Activated T-helper 1 cell treated with anti-CD3 and anti-CD28 coated beads, Interleukin-12 subunit alpha, Interleukin-12 subunit beta, Interleukin-2, Interleukin-4 antibody, amounts not matched to agents 30 ng/mL and 10 ng/mL and 1 ng/mL, durations not matched to agents 14 hours and 24 hours and 36 hours (primary cell): ENCODE results near the gene SLC39A11. TPM values are rescaled to one million over a fixed set of nuclear protein-coding genes. Genes with fewer than 3 reads are reported as not detected.

Experiments used
- DNase-seq: peaks from one replicate; pipeline ENCODE4 v3.0.0; 2021; ENCODE audit warnings: low spot score
- H3K27ac Mint-ChIP-seq: one replicate; pipeline ENCODE4 v1.8.0; 2021; ENCODE audit warnings: mild to moderate bottlenecking, mixed read lengths
- H3K27me3 Mint-ChIP-seq: one replicate; pipeline ENCODE4 v1.8.0; 2022; ENCODE audit warnings: mild to moderate bottlenecking, moderate library complexity, mixed read lengths; ENCODE audit not compliant: insufficient read depth
- H3K36me3 Mint-ChIP-seq: one replicate; pipeline ENCODE4 v1.8.0; 2021; ENCODE audit warnings: low read depth, mixed read lengths
- H3K4me1 Mint-ChIP-seq: one replicate; pipeline ENCODE4 v1.8.0; 2021; ENCODE audit warnings: low read depth, mixed read lengths
- H3K4me3 Mint-ChIP-seq: one replicate; pipeline ENCODE4 v1.8.0; 2021; ENCODE audit warnings: mild to moderate bottlenecking, moderate library complexity, mixed read lengths
- H3K9me3 Mint-ChIP-seq: one replicate; pipeline ENCODE4 v1.8.0; 2021; ENCODE audit warnings: mixed read lengths
- intact Hi-C: fragments of 100-400 bp; cut with micrococcal nuclease; formaldehyde crosslinking; loops from one replicate; pipeline ENCODE4 v1.15.1; 2024
- total RNA-seq: library from RNA; stranded (reverse); gene quantifications from 2 replicates; pipeline ENCODE4 v1.2.3, GENCODE V29; 2022

The SLC39A11 gene
- total RNA-seq, 1 donor from 2014 or later = 20.9 TPM

GRCh38 chr17:72662827-72663190 lies 429.7 kb downstream of the SLC39A11 start:
- no peak for DNase-seq
- no peak overlapping the region for H3K4me3 Mint-ChIP-seq
- H3K27ac Mint-ChIP-seq = no peak overlapping the region
- H3K27me3 Mint-ChIP-seq = no peaks in the 10 kb centered on the region
- H3K9me3 Mint-ChIP-seq = no peaks in the 10 kb centered on the region
- H3K4me1 Mint-ChIP-seq = no peaks in the 10 kb centered on the region
- intact Hi-C loops = no loop called here
- no peaks in the 10 kb centered on the region for H3K36me3 Mint-ChIP-seq

- no peaks in the 10 kb centered on the region for H3K4me1 Mint-ChIP-seq
- H3K4me3 Mint-ChIP-seq = no peak overlapping the region
- no peaks in the 10 kb centered on the region for H3K27me3 Mint-ChIP-seq
- DNase-seq = no peak
- H3K36me3 Mint-ChIP-seq = no peaks in the 10 kb centered on the region
- no peaks in the 10 kb centered on the region for H3K9me3 Mint-ChIP-seq
- H3K27ac Mint-ChIP-seq = no peak overlapping the region
- intact Hi-C loops = no loop called here
Measured at GRCh38 chr17:72661945-72662826, 430.3 kb downstream of the SLC39A11 start.

- Mint-ChIP-seq H3K4me3 (no peak overlapping the region), H3K27me3 (no peaks in the 10 kb centered on the region), H3K36me3 (no peaks in the 10 kb centered on the region), H3K27ac (no peak overlapping the region), H3K4me1 (no peaks in the 10 kb centered on the region), H3K9me3 (no peaks in the 10 kb centered on the region)
- intact Hi-C loops = no loop called here
- no peak for DNase-seq
Measured at GRCh38 chr17:72661116-72661944, 431.2 kb downstream of the SLC39A11 start.

- no peaks in the 10 kb centered on the region for H3K4me1 Mint-ChIP-seq
- no peaks in the 10 kb centered on the region for H3K9me3 Mint-ChIP-seq
- intact Hi-C loops = no loop called here
- H3K27ac Mint-ChIP-seq = no peak overlapping the region
- H3K27me3 Mint-ChIP-seq = no peaks in the 10 kb centered on the region
- no peak for DNase-seq
- H3K4me3 Mint-ChIP-seq = no peak overlapping the region
- no peaks in the 10 kb centered on the region for H3K36me3 Mint-ChIP-seq
Measured at GRCh38 chr17:72660274-72661115, 432.0 kb downstream of the SLC39A11 start.

GRCh38 chr17:72659811-72660210 lies 432.7 kb downstream of the SLC39A11 start:
- Mint-ChIP-seq H3K27ac (no peak overlapping the region), H3K9me3 (no peaks in the 10 kb centered on the region), H3K4me1 (no peaks in the 10 kb centered on the region), H3K36me3 (no peaks in the 10 kb centered on the region), H3K27me3 (no peaks in the 10 kb centered on the region), H3K4me3 (no peak overlapping the region)
- intact Hi-C loops = no loop called here
- DNase-seq = no peak

GRCh38 chr17:72658675-72659074 lies 433.8 kb downstream of the SLC39A11 start:
- Mint-ChIP-seq H3K27me3 (no peaks in the 10 kb centered on the region), H3K4me3 (no peak overlapping the region), H3K9me3 (no peaks in the 10 kb centered on the region), H3K27ac (no peak overlapping the region), H3K36me3 (no peaks in the 10 kb centered on the region), H3K4me1 (no peaks in the 10 kb centered on the region)
- intact Hi-C loops = no loop called here
- DNase-seq = no peak

GRCh38 chr17:72657467-72658317 lies 434.8 kb downstream of the SLC39A11 start:
- H3K27me3 Mint-ChIP-seq = no peaks in the 10 kb centered on the region
- H3K27ac Mint-ChIP-seq = no peak overlapping the region
- H3K4me3 Mint-ChIP-seq = no peak overlapping the region
- no peaks in the 10 kb centered on the region for H3K9me3 Mint-ChIP-seq
- no peaks in the 10 kb centered on the region for H3K36me3 Mint-ChIP-seq
- no peaks in the 10 kb centered on the region for H3K4me1 Mint-ChIP-seq
- no peak for DNase-seq
- intact Hi-C loops = no loop called here

GRCh38 chr17:72656130-72656763 lies 436.2 kb downstream of the SLC39A11 start:
- no peaks in the 10 kb centered on the region for H3K27me3 Mint-ChIP-seq
- no peaks in the 10 kb centered on the region for H3K9me3 Mint-ChIP-seq
- no peaks in the 10 kb centered on the region for H3K36me3 Mint-ChIP-seq
- no peak overlapping the region for H3K4me3 Mint-ChIP-seq
- no peak overlapping the region for H3K27ac Mint-ChIP-seq
- intact Hi-C loops = no loop called here
- H3K4me1 Mint-ChIP-seq = no peaks in the 10 kb centered on the region
- DNase-seq = no peak

GRCh38 chr17:72654706-72655105 lies 437.8 kb downstream of the SLC39A11 start:
- no peak for DNase-seq
- H3K27ac Mint-ChIP-seq = no peak overlapping the region
- H3K36me3 Mint-ChIP-seq = no peaks in the 10 kb centered on the region
- no peak overlapping the region for H3K4me3 Mint-ChIP-seq
- H3K9me3 Mint-ChIP-seq = no peaks in the 10 kb centered on the region
- H3K27me3 Mint-ChIP-seq = no peaks in the 10 kb centered on the region
- intact Hi-C loops = no loop called here
- H3K4me1 Mint-ChIP-seq = no peaks in the 10 kb centered on the region

GRCh38 chr17:72651988-72652387 lies 440.5 kb downstream of the SLC39A11 start:
- Mint-ChIP-seq H3K4me3 (no peak overlapping the region), H3K4me1 (no peaks in the 10 kb centered on the region), H3K27me3 (no peaks in the 10 kb centered on the region), H3K27ac (no peak overlapping the region), H3K36me3 (no peaks in the 10 kb centered on the region), H3K9me3 (no peaks in the 10 kb centered on the region)
- intact Hi-C loops = no loop called here
- no peak for DNase-seq

GRCh38 chr17:72648702-72649101 lies 443.8 kb downstream of the SLC39A11 start:
- H3K27me3 Mint-ChIP-seq = no peaks in the 10 kb centered on the region
- no peaks in the 10 kb centered on the region for H3K4me1 Mint-ChIP-seq
- no peak overlapping the region for H3K27ac Mint-ChIP-seq
- no peaks in the 10 kb centered on the region for H3K9me3 Mint-ChIP-seq
- no peaks in the 10 kb centered on the region for H3K36me3 Mint-ChIP-seq
- intact Hi-C loops = no loop called here
- no peak overlapping the region for H3K4me3 Mint-ChIP-seq
- DNase-seq = no peak

- Mint-ChIP-seq H3K4me1 (no peaks in the 10 kb centered on the region), H3K27me3 (peaks cover 2% of the 10 kb centered on the region), H3K4me3 (no peak overlapping the region), H3K9me3 (no peaks in the 10 kb centered on the region), H3K36me3 (no peaks in the 10 kb centered on the region), H3K27ac (no peak overlapping the region)
- intact Hi-C loops = no loop called here
- no peak for DNase-seq
Measured at GRCh38 chr17:72646176-72646575, 446.3 kb downstream of the SLC39A11 start.
